Epithelial cell of prostate (primary cell): Measurements from ENCODE around the gene ECPAS.
A peak's percentile ranks its signal among the peaks of the same experiment; 100 is the strongest.
"Not testable (repeated sequence)": the region's sequence is repeated elsewhere in the genome, so short reads cannot be mapped to it uniquely, and the experiment has no call there.

Experiments used
- DNase-seq: peaks from one replicate; pipeline ENCODE4 v3.0.0-alpha.2; 2011; ENCODE audit warnings: low read depth, low spot score
- H3K27ac ChIP-seq: fragments of 450-650 bp; 2 replicates; pipeline ENCODE4 v1.5.1; 2017; ENCODE audit warnings: mild to moderate bottlenecking

The ECPAS gene

DNA sequence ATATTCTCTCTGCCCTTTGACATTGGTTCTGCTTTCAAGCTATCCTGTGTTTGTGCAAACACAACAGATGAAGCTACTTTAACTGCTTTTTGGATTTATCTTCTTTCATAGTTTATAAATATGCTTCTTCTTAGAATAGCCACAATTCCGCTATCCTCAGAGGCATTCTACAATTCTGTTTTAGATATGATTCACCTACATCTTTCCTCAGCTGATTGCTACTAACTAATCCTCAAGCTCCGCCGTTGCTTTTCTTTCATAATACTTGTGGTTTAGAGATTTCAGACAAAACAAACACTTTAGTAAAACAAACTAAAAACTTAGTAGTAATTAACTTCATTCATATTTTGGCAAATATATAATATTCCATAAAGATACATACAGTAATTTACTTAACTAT, 52.5 kb downstream of the ECPAS start:
- no peak overlapping the region for H3K27ac ChIP-seq
- no peak for DNase-seq

DNA sequence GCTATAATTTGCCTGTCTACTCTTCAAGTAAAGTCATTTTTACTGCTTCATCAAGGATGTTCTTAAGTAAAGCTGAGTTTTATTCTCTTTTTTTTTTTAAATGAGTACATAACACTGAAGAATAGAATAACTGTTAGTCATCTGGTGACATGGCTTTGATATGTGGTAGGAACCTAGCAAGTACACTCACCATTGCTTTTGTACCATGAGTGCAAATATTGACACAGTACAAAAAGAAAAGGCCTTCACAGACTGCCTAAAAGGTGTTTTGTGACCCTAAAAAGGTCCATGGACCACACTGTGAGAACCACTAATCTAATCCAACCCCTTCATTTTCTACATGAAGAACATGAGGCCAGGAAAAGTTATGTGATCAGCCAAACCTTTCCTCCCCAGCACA, 55.0 kb downstream of the ECPAS start:
- H3K27ac ChIP-seq, result no peak overlapping the region
- DNase-seq, result no peak

- no peak for DNase-seq
- H3K27ac ChIP-seq, result no peak overlapping the region
These were observed 57.0 kb downstream of the ECPAS start for GRCh38 chr9:111427186-111427585.

DNA sequence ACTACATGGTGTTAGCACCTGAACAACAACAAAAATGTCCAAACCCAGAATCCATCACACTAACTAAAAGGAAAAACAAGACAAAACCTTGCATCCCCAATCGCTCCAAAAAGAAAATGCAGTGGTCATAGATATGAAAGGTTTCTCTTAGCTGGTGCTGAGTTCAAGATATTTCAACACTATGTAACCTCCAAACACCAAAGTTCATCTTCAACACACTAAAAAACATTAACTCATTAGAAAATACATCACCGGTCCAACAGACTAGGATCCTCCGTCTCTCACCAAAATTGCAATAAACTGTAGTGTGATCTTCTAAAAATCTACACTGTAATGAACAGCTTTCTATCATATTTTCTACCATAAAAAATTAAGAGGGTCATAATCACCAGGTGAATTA, 60.8 kb downstream of the ECPAS start:
- H3K27ac ChIP-seq, result no peak overlapping the region
- no peak for DNase-seq

- DNase-seq, result no peak
- no peak overlapping the region for H3K27ac ChIP-seq
These were observed 69.8 kb downstream of the ECPAS start for GRCh38 chr9:111414406-111414805.

DNA sequence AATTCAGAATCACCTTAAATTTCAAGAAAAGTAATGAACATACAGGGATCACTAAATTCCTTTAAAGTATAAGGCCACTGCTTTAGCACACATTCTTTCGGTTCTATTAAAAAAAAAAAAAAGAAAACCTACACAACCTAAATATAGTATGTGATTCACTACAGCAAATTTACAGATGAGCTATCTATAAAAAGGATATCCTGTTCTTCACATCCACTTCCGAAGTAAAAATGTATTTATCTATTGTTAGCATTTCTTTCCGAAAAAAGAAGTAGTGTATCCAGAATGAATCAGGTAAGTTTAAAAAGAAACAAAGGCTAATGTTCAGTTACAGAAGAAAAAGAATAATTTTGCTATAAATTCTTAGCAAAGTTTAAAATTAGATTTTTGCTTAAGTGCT, 70.2 kb downstream of the ECPAS start:
- no peak overlapping the region for H3K27ac ChIP-seq
- DNase-seq, result no peak

DNA sequence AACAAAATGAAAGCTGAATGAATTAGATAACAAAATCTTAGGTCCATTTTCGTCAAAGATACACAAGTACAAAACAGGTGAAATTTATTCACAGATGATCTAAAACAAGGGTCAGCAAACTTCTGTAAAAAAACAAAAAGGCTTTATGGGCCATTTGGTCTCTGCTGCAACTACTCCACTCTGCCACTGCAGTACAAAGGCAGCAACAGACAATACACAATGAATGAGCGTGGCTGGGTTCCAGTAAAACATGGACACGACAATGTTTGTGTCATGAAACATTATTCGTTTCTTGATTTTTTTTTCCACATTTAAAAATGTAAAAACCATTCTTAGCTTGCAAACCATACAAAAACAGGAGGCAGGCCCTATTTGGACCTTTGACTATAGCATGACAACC, 71.9 kb downstream of the ECPAS start:
- no peak overlapping the region for H3K27ac ChIP-seq
- no peak for DNase-seq

DNA sequence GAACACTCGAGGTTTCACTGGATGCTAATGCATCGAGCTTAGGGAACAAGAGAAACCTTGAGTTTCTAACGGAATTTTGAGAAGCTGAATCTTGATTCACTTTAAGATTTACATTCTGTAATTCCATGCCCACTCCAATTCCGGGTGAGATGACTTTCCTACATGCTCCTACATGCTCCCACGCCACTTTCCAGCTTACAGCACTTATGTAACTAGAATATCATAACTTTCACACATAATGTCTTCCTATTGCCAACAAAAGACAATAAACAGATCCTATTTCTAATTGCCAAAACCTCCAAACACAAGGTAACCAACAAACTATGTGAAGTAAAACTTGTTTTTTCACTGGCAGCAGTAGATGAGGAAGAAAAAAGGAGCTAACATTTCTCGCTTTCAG, 72.9 kb downstream of the ECPAS start:
- no peak overlapping the region for H3K27ac ChIP-seq
- DNase-seq, result no peak

- no peak overlapping the region for H3K27ac ChIP-seq
- DNase-seq, result no peak
These were observed 76.4 kb downstream of the ECPAS start for GRCh38 chr9:111407813-111408212.

- DNase-seq, result no peak
- no peak overlapping the region for H3K27ac ChIP-seq
These were observed 78.5 kb downstream of the ECPAS start for GRCh38 chr9:111405701-111406100.

- not testable (repeated sequence) for DNase-seq
These were observed 82.7 kb downstream of the ECPAS start for GRCh38 chr9:111401486-111401885.

GRCh38 chr9:111400564-111400898, 83.7 kb downstream of the ECPAS start:
- peak overlapping the region; percentile 18 for H3K27ac ChIP-seq
- no peak for DNase-seq

More at GRCh38 chr9:111401486-111401885, 82.7 kb downstream of the ECPAS start:
- not testable (repeated sequence) for H3K27ac ChIP-seq

GRCh38 chr9:111399772-111400563, 84.2 kb downstream of the ECPAS start:
- H3K27ac ChIP-seq, result peak overlapping the region; percentile 18
- DNase-seq, result peak; percentile 40

DNA sequence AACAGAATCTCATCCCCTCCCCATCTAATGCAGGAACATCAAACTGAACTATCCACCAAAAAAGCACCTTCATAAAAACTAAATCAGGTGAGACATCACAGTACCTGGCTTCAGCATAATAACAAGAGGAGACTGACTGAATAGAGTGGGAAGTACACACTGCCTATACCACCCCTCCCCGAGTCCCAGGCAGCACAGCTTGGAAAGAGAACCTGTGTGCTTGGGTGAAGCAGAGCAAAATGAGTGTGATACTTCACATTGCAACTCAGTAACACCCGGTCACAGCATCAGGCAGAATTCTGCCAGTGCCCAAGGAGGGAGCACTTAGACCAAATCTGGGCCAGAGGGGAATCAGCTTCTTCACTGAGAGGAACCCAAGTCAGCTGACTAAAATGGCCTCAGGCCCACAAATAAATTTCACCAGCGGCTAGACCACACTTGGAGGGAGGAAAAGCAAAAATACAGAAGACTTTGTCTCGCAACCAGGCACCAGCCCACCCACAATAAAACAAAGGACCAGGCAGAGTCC, 84.9 kb downstream of the ECPAS start:
- H3K27ac ChIP-seq, result no peak overlapping the region

GRCh38 chr9:111393971-111394370, 90.2 kb downstream of the ECPAS start:
- DNase-seq, result no peak
- H3K27ac ChIP-seq, result no peak overlapping the region

More for the DNA sequence above, 84.9 kb downstream of the ECPAS start:
- DNase-seq, result no peak

DNA sequence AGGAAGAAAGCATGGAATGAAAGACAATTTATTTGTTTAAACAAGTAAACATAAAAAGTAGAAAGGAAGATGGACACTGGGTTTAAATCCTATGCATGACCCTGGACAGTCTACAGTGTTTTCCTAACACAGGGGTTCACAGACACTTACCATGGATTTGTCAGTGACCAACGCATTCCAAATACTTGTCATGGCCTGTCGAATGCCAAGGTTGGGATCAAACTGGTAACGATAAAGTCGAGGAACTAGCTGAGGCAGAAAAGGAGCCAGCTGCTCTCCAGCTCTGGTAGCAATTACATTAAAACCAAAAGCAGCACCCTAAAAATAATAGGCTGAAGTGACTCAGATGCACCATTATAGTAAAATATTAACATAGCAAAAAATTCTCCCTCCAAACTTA, 94.8 kb downstream of the ECPAS start:
- DNase-seq, result no peak
- peak overlapping the region; percentile 14 for H3K27ac ChIP-seq

GRCh38 chr9:111386386-111386785, 97.8 kb downstream of the ECPAS start:
- H3K27ac ChIP-seq, result no peak overlapping the region
- no peak for DNase-seq

- no peak overlapping the region for H3K27ac ChIP-seq
- no peak for DNase-seq
These were observed 103.2 kb downstream of the ECPAS start for GRCh38 chr9:111381006-111381405.

DNA sequence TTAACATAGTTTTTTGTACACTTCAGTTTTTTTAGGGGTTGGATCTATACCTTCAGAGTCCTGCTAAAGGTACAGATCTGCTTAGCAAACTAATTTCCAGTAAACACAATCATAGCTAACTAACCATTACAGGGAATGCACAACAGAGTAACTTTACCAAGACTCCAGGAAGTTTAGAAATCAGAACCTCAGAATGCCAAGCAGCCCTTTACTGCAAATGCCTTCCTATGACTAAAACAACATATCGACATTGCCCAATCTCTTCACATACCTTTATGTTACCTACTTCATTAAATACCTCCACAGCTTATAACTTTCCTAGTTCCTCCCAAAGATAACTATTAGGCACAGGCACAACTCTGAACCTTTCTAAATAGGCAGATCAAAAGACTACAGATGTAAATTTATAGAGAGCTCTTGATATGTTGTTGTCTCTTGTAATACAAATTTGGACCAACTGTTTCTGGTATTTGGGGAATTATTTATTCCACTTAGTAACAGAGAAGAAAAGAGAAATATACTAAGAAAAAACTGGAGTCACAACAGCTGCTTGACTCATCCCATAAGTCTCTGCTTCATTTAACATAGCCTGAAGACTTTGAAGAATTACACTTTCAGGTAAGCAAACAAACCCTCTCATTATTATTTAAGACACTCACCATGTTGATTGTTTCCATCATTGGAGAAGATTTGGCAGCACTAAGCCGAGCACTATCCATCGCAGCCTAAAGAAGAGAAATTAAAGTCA, 108.2 kb downstream of the ECPAS start:
- no peak for DNase-seq
- H3K27ac ChIP-seq, result peak overlapping the region; percentile 73

DNA sequence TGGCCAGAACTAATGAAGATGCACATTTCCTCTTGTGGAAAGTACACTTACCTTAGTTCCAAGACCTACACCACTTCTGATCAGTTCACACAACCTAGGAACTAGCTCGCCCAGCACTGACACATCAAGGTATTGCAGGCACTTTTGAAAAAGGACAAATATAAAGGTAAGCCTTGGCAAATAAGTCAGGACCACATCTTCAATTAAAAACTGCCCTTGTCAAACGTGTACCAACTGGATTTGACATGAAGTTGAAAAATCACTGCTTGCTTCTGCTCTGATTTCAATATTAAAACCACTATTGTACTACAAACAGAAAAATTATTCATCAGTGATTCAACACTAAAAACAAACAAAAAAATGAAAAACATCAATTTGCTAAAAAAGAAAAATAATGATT, 109.1 kb downstream of the ECPAS start:
- H3K27ac ChIP-seq, result peak overlapping the region; percentile 73
- no peak for DNase-seq

GRCh38 chr9:111372297-111372696, 111.9 kb downstream of the ECPAS start:
- DNase-seq, result no peak
- H3K27ac ChIP-seq, result no peak overlapping the region
